Activated CD4-positive, alpha-beta T cell treated with anti-CD3 and anti-CD28 coated beads, Interleukin-2, amount 50 U/mL, for 1 hour (primary cell): Measurements from ENCODE around the gene MAP3K1.

Source experiments
- DNase-seq: peaks from one replicate; pipeline ENCODE4 v3.0.0-alpha.2; 2020

The MAP3K1 gene

GRCh38 chr5:56850423-56850822 is 35.1 kb downstream of the MAP3K1 start:
- DNase-seq = no peak

DNA sequence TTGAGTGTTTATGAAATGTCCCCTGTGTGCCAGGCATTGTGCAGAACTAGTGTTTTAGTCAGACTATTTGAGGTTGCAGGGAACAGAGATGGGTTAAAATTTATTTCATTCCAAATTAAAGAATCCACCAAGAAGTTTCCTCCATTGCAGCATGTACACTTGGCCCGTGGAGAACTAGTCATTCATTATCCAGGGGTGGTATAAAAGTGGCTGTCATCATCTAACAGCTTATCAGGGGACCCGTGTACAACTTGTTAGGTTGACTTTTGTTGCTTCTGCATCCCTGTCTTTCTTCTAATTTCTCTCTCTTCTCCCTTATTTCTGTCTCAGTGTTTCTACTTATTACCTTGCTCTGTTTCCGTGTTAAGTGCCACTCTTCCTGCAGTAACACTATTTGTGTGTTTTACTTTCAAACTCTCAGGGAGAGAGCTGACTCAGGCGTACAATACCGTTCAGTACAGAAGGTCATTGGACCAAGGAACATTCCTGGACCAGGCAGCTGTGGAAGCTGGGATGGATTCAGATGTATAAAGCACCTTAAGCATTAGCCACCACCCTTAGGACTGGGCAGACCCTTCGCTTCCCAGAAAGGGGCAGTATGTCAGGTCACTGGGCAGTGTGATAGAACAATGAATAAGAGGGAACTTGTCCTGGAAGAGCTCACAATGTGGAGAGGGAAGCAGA is 36.1 kb downstream of the MAP3K1 start:
- no peak for DNase-seq

DNA sequence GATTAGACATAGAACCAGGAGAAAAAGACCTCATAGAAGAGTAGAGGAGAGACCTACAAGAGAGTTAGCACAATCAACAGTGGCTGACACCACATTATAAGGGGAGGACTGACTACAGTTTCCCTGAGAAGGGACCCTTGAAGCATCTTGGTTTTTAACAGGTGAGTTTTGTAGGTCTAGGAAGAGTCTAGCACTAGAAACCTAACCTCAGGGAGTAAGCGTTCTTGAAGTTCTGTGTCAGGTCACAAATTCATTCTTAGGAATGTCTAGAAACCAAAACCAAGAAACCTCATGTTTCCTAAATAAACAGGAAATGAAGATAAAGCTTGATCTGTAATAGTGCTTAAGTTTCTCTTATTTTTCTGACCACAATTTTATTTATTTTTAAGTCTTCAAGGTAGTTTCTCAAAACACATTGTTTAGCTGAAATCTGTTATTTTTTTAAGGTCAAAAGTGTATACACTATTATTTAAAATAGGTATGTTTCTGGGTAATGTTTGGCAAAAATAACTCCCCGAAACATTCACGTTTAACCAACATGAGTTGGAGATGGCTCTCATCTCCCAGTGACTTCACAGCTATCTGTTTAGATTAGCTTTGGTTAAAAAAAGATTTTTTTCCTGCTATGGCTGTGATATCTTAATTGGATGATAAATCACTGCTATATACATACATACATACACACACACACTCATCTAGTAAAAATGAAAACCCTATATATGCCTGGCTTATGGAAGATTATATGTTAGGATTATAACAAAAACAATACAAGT is 37.1 kb downstream of the MAP3K1 start:
- no peak for DNase-seq

DNA sequence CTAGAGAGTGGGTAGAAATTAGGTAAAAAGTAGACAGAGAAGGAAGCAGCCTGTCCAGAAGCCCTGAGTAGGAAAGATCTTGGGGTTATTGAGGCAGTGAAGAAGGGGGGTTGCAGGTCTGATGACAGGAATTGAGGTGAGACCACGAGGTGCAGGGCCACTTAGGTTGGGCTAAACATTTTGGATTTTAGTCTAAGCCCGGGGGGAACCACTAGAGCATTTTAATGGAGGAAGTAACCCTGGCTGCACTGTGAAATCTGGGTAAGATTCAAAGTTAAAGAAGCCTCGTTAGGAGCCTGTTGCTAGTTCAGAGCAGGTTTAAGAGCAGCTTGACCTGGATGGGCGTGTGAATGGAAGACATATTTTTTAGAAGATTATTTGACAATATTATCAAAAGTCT is 38.3 kb downstream of the MAP3K1 start:
- DNase-seq = no peak

GRCh38 chr5:56854920-56855319 is 39.6 kb downstream of the MAP3K1 start:
- no peak for DNase-seq

- DNase-seq = no peak
Measured at GRCh38 chr5:56856541-56857178, 41.3 kb downstream of the MAP3K1 start.

DNA sequence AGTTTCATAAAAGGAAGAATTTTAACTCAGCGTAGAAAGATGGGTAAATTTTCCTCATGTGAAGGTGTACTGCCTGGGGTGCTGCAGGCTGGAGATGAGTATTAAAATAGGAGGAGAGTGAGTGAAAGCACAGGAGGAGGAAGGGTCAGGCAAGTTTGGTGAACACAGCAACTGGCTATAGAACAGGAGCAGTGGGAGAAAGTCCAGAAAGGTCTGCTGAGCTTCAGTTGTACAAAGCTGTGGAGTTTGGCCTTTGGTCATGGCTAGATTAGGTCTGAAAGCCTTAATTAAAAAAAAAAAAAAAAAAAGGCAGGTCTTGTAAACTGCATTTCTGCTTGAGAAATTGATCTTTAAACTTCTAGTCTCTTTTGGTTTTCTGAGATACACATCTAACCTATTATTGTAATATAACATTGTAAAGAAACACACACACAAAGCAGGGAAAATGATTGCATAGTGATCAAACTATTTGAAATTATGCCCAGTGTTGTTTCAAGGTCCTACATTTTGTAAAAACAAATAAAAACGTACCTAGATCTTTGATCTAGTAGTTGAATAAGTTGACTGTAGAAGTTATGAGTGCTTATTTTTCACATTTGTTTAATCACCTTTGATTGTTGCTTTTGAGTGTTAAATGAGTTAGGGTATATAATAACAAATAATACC is 43.6 kb downstream of the MAP3K1 start:
- DNase-seq = no peak

- no peak for DNase-seq
Measured at GRCh38 chr5:56861893-56862485, 46.6 kb downstream of the MAP3K1 start.

DNA sequence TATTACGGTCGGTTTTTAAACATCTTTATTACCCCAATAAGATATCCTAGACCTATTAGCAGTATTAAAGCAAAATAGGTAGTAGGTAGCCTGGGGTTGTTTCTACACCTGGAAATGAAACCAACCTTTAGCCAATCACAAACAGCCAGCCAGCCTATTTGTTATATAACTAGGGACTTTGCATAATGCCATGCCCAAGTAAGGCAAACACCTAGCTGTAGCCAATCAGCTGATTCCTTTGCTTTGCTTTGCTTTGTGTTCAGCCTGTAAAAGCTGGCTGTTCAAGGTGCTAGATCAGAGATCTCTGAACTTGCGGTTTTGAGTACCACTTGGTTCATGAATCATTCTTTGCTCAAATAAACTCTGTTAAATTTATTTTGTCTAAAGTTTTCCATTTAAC is 47.6 kb downstream of the MAP3K1 start:
- DNase-seq = no peak

DNA sequence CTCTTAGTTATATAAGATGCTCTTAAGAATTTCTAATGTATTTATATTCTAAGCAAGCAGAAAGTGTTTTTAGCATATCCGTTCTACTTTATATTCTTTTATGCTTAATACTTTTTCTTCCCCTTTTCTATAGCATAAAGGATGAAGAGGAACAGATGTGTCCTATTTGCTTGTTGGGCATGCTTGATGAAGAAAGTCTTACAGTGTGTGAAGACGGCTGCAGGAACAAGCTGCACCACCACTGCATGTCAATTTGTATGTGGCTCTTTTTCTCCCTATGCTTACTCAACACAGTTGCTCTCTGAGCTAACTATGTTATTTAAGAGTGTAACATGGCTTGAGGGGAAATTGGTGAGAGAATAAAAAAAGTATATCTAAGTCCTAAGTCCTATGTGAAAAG is 56.4 kb downstream of the MAP3K1 start:
- no peak for DNase-seq

DNA sequence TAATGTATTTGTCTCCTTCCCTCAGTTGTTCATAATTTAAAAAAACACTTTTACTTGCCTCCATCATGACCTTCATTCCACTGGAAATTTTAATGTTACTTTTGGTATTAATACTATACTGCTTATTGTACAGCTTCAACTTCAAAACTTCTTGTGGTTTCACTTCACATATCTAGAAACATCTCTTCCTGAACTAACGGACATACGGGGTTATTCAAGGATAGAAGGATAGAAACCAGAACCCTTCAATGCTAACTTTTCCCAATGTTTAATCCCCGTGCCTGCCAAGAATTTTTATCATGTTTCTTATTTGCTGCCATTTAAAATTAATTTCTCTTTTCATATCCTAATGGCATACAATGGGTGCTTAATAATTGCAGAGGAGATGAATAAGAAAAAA is 57.7 kb downstream of the MAP3K1 start:
- no peak for DNase-seq

DNA sequence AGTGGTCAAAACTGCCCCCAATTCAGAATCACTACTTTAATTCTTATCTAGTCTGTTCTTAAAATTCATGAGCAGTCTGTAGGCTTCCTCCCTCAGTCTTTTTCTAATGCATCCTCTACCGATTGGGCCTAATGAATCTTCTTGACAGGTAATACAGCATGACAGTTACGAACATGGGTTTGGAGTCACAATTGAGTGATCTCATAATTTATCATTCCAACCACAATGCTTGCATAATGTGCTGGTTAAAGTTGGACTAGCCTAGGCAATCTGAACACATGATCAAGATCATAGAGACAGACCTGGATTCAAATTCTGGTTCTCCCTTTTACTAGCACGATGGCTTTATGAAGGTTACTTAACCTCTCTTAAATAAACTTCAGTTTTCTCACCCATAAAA is 61.0 kb downstream of the MAP3K1 start:
- DNase-seq = no peak

DNA sequence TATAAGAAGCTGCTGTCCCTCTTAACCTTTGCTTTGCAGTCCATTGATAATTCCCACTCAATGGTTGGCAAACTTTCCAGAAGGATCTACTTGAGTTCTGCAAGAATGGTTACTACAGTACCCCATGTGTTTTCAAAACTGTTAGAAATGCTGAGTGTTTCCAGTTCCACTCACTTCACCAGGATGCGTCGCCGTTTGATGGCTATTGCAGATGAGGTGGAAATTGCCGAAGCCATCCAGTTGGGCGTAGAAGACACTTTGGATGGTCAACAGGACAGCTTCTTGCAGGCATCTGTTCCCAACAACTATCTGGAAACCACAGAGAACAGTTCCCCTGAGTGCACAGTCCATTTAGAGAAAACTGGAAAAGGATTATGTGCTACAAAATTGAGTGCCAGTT is 66.2 kb downstream of the MAP3K1 start:
- DNase-seq = no peak

DNA sequence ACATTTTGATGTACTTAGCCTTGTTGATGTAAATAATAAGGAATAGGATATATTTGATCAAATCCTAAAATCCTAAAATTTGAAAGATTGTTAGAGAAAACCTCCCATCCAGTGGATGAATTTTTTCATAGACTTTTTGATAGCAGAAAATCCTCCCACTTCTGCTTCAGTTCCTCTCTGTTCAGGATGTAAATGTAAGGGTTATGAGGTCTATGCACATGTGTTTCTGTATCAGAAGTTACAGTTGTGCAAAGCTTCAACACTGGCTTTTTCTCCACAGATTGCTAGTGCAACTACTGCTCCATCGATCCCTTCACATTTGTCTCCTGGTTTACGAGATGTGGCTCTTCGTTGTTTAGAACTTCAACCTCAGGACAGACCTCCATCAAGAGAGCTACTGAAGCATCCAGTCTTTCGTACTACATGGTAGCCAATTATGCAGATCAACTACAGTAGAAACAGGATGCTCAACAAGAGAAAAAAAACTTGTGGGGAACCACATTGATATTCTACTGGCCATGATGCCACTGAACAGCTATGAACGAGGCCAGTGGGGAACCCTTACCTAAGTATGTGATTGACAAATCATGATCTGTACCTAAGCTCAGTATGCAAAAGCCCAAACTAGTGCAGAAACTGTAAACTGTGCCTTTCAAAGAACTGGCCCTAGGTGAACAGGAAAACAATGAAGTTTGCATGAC is 78.1 kb downstream of the MAP3K1 start:
- DNase-seq = no peak

GRCh38 chr5:56896763-56897162 is 81.4 kb downstream of the MAP3K1 start:
- no peak for DNase-seq

DNA sequence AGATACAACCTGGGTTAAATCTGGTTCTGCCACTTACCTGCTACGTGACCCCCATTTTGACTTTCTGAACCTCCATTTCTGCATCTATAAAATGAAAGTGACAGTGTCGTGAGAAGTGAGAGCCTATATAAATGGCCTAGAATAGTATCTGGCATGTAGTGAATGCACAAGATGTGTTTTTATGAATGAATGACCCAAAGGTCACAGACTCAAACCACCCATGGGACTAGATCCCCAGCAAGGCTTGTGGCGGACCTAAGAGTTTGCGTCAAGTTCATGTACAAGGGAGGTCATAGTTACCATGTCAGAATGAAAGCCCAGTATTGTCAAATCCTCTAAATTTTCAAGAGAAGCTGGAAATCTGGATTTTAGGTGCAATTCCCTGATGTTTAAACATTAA is 82.9 kb downstream of the MAP3K1 start:
- DNase-seq = no peak

DNA sequence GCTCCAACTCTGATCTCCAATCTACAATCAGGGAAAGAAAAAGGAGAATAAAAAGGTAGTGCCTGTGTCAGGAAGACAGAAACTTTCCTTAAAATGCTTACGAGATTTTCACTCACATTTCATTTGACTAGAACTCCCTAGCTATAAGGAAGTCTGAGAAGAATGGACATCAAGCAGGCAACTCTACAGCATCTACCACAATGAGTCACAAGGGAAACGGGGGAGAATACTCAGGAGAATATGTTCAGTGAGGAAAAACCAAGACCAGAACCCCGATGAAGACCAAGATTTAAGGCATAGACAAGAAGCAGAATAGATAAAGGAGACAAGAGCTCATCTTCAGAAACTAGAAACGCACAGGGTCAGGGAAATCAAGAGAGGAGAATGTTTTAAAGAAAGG is 85.0 kb downstream of the MAP3K1 start:
- no peak for DNase-seq

DNA sequence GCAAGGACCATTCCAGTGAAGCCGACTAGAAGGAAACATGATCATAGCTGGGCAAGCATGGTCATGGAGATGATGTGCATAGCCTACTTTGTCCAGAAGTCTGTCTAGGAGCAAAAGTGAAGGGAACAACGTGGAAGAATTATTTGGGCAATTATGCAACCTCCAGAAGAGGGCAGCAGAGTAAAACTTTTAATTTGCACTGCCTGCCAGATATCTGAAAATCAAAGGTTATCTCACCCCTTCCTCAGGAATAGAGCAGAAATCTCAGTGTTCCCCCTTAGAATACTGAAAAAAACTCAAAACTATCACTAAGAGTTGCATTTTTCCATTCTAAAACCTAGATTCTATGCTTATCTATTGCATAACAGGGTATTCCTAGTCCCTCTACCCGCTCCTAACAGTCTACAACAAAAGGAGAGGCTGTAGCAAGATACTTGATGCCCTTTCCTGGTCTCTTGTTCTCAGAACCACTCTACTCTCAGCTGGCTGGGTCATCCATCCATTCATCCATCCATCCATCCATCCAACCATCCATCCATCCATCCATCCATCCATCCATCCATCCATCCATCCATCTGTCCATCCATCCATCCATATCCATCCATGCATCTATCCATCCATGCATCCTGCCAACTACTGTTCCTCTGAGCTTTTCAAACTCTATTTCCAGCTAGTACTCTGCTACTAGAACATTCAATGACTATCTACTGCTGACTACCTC is 85.7 kb downstream of the MAP3K1 start:
- peak; percentile 11 for DNase-seq

GRCh38 chr5:56908942-56909293 is 93.6 kb downstream of the MAP3K1 start:
- DNase-seq = no peak

DNA sequence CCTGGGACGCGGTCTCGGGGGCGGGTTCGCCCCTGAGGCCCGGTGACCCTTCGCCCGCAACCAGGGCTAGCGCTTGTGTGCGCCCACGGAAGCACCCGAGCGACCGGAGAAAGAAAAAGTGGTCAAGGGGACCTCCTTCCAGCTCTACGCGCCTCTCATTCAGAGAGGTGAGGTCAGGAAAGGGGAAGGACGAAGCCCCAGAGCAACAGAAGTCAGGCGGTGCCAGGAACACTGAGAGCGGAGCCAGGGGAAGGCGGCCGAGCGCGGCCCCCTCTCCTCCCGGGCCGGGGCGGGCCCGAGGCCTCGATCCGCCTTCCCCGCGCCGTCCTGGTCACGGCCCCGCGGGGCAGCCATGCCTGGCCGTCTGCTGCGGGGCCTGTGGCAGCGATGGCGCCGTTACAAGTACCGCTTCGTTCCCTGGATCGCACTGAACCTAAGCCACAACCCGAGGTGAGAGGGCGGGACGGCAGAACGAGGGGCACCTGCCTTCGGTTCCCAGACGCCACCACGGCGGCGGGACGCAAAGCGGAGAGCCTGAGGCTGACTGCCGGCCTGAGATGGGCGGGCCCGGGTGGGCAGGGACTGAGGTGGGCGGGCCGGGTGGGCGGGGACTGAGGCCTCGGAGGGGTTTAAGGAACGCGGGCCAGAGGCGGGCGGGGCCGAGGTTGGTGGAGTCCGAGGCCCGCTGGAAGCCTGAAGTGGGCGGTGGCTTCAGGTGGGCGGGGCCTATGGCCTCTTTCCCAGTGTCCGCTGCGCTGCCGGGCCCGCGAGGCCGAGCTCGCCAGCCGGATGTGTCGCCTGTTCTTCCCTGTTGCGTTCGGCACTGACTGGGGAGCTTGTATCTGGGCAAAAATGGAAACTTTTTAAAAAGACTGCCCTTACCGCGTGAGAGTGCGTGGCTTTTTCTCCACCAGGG is 94.2 kb downstream of the MAP3K1 start, which contains the start of gene SETD9:
Gene SETD9, plus strand, starts transcription at position 303 of the 916 bp plus-strand sequence. Its CDS starts 50 bp downstream, at position 353.
- DNase-seq = peak; percentile 75
